Activated CD4-positive, alpha-beta T cell treated with anti-CD3 and anti-CD28 coated beads, Interleukin-2, Interleukin-4, amounts not matched to agents 100 ng/mL and 50 ng/mL, durations not matched to agents 16 hours and 8 hours (primary cell): Measurements from ENCODE around the gene PLEKHG3.

Source experiments
- DNase-seq: peaks from one replicate; pipeline ENCODE4 v3.0.0-alpha.2; 2020; ENCODE audit warnings: low spot score

PLEKHG3 gene

GRCh38 chr14:64707661-64708060, 3.4 kb downstream of the PLEKHG3 start:
- no peak for DNase-seq

- no peak for DNase-seq
Measured at GRCh38 chr14:64708148-64709004, 4.2 kb downstream of the PLEKHG3 start.

- DNase-seq: no peak
Measured at GRCh38 chr14:64709126-64709525, 4.9 kb downstream of the PLEKHG3 start.

- DNase-seq: no peak
Measured at GRCh38 chr14:64711039-64711438, 6.8 kb downstream of the PLEKHG3 start.

GRCh38 chr14:64713677-64714076, 9.5 kb downstream of the PLEKHG3 start:
- no peak for DNase-seq

GRCh38 chr14:64714432-64715025, 10.3 kb downstream of the PLEKHG3 start:
- no peak for DNase-seq

GRCh38 chr14:64715146-64715627, 11.0 kb downstream of the PLEKHG3 start:
- no peak for DNase-seq

- no peak for DNase-seq
Measured at GRCh38 chr14:64715628-64716412, 11.6 kb downstream of the PLEKHG3 start.

GRCh38 chr14:64717870-64718269, 13.6 kb downstream of the PLEKHG3 start:
- no peak for DNase-seq

GRCh38 chr14:64718762-64719161, 14.5 kb downstream of the PLEKHG3 start:
- DNase-seq: no peak

GRCh38 chr14:64719601-64720000, 15.4 kb downstream of the PLEKHG3 start:
- no peak for DNase-seq

- no peak for DNase-seq
Measured at GRCh38 chr14:64720131-64720576, 15.9 kb downstream of the PLEKHG3 start.

- no peak for DNase-seq
Measured at GRCh38 chr14:64721391-64721791, 17.2 kb downstream of the PLEKHG3 start.

- no peak for DNase-seq
Measured at GRCh38 chr14:64721899-64722298, 17.7 kb downstream of the PLEKHG3 start.

GRCh38 chr14:64722842-64723447, 18.7 kb downstream of the PLEKHG3 start:
- DNase-seq: no peak

GRCh38 chr14:64723691-64724577, 19.7 kb downstream of the PLEKHG3 start:
- DNase-seq: peak; percentile 21

- no peak for DNase-seq
Measured at GRCh38 chr14:64724578-64724930, 20.3 kb downstream of the PLEKHG3 start.

- DNase-seq: no peak
Measured at GRCh38 chr14:64725261-64725815, 21.1 kb downstream of the PLEKHG3 start.

GRCh38 chr14:64725879-64726584, 21.8 kb downstream of the PLEKHG3 start:
- no peak for DNase-seq

- DNase-seq: peak; percentile 26
Measured at GRCh38 chr14:64726585-64726890, 22.3 kb downstream of the PLEKHG3 start.
